NCI-H1436 treated with DMSO at 0.1 percent for 48 hours (cell line): ENCODE measurements around the gene SPINK5.

Source experiments
- DNase-seq: peaks from one replicate; lab custom pipeline; 2025; lab: John Stamatoyannopoulos, UW

The SPINK5 gene

DNA sequence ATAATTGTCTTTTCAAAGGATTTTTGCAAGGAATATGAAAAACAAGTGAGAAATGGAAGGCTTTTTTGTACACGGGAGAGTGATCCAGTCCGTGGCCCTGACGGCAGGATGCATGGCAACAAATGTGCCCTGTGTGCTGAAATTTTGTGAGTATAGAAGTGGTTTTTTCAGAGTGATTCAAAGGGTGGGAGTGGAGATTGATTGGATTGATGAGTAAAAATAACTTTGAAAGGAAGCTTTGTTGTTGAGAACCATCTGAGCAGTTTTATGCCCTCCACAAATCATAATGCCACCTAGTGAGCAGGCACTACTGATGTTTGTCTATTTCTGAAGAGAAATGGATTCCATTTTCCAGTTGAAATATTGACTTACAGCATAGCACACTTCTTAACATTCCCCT is 30.6 kb downstream of the SPINK5 start:
- DNase-seq = no peak

DNA sequence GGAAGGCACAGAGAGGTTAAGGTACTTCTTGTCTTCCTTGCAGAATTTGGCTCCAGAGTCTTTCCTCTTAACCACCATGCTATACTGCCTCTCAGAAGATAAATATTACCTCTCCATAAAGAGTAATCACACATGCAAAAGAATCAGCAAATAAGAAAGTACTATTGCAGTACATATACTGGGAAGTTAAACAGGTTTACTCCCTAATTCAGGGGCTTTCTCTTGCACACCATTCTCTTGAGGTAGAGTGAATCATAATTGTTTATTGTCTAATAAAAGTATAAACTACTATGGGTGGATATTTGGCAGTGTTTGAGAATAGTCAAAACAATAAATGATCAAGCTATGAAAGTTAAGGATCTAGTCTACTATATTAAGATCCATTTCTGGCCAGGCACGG is 40.4 kb downstream of the SPINK5 start:
- DNase-seq = no peak

DNA sequence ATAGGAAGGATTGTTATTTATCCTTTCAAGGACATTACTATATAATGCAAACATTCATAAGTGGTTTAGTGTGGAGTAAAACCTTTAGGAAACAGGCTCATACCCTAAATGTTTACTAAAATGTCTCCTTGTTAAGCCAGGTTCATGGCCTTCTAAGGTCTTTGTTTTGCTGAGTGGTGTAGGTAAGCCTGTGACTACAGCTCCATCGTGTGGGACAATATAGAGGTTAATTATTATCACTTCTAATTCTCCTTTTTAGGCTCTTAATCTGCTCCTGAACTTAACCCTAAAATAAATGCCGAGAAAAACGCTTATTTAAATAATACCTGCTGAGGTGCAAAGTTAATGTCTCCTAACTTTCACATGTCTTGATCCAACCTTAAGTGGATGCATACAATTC is 43.8 kb downstream of the SPINK5 start:
- DNase-seq = no peak

DNA sequence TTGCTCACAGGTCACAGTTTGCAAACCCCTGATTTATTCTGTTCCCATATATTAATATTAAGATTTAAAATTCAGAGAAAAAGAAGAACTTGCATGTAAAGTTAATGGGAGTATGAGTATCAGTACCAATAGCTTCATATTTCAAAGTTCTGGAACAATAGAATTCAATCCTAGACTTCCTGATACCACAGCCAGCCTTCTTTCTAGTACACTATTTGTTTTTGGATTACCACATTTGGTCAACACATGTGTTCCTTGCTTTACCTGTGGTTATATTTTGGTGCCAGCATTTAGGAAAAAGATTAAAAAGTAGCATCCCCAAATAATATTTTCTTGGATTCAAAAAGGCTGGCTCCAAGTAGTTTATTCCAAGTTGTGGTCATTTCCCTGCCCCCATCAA is 49.5 kb downstream of the SPINK5 start:
- DNase-seq = no peak

DNA sequence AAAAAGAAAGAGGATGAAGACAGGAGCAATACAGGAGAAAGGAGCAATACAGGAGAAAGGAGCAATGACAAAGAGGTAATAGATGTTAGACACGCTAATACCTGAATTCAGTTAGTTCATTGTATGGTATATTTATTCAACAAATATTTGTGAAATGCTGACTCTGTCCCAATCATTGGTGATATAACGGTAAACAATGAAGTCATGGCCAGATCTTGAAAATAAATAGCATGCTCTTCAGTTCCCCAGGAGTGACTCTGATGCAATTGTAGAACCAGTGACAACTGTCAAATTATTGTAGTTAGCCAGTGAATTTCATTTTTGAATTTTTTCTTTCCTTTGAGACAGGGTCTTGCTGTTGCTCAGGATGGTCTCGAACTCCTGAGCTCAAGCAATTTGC is 56.5 kb downstream of the SPINK5 start:
- no peak for DNase-seq

DNA sequence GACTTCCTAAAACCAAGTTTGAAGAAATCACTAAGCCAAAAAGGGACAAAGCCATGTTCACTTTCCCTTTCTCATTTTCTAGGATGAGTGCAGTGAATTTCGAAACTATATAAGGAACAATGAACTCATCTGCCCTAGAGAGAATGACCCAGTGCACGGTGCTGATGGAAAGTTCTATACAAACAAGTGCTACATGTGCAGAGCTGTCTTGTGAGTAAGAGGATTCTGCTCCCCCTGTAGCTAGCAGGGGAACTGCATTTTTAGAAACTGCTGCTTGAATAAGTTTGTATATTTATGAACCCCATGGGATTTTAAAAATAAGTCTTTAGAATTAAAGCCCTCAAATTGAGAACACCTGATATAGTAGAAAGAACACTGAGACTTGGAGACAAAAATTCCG is 61.9 kb downstream of the SPINK5 start:
- DNase-seq = no peak

DNA sequence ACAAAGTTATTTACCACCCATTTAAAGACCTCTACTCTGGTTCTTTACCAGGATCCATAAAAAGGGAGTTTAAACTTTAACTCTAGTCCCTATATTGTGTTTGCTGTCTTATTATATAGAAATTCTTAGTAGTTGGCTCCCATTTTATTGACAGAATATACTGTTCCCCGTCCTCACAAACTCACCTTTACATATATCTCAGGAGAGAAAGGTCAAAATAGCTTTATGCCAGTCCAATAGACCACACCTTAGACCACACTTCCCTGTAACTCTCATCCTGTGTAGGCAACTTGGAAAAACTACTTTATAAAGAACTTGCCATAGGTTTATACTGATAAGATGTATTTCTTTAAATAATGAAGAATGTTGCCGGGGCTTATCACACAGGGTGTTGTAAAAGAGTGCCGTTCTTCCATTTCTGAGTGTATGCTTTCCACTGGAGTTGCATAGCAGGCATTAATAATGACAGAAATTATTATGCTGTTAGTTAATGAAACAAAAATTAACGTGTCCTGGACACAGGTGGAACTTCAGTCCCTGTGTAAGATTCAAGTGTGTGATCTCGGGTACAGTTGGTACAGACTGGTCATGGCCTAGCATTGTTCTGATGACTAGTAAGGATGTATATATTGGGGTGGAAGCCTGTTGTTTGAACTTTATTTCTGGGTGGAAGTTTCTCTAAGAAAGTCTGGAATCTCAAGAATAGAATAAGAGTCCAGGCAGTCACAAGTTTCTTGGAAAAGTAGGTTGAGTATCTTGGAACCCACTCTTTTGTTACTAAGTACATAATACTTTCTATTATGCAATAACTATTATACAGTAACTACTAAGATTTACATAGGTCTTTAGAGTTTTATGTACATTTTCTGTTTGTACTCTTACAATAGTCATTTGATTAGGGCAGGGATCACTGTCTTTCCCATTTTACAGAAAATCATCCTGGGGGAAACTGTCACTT is 71.6 kb downstream of the SPINK5 start:
- no peak for DNase-seq

DNA sequence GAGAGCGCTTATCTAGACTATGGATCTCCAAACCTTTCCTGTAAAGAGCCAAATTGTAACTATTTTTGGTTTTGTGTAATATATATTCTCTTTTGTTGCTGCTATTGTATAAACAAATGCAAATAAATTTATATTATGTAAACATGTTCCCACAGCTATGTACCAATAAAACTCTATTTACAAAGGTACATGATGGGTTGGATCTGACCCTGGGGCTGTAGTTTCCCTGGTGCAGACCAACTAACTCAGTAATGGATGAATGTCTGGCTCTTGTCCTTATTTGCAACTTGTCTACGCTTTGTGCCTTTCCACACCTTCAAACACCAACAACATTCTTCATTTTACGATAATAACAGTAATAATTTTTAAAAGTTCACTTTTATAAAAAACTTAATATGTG is 77.1 kb downstream of the SPINK5 start:
- DNase-seq = no peak

DNA sequence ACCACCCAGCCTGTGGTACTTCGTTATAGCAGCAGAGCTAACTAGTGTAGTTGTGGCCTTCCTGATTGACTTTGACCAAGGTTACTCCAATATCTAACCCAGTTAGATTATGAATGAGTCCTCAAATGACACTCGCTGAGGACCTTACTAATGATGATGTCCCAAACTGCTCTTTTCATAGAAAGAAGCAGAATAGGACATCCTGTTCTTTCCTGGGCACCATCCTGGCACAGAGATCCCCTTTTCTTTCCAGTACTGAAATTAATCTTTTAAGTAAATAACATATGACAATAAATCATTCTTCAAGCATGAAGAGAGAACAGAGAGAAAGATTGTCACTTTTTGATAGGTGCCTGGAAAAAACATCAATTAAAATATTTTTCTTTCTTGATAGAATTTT is 77.9 kb downstream of the SPINK5 start:
- DNase-seq = no peak

DNA sequence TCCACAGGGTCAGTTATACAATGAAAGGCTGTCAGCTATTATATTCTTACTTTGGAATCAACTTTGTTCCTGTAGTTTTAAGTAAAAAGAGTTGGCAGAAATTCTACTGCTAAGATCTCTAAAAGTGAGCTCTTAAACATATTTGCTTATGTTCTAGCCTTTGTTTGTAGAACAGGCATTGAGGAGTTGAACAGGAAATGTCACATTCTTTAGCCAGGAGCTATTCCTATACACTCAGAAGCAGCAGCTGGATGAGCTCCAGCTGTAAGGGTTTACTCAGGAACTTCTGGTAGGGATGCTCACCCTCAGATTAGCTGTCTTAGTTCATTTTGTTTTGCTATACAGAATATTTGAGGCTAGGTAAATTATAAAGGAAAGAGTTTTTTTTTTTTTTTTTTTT is 82.1 kb downstream of the SPINK5 start:
- no peak for DNase-seq

DNA sequence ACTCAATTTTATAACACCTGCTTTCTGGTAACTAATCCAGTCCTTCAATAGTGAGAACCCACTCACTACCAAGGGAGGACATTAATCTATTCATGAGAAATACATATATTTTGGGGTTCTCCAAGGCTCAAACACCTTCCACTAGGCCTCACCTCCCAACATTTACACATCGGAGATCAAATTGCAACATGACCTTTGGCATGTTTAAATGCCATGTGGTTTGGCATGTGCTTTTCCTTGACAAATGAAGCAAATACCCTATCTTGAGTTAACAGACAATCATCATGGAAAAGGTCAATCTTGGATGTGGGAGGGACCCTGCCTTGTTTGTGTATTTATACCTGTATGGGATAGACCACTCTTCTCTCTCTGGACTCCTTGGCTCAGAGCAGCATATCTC is 82.7 kb downstream of the SPINK5 start:
- DNase-seq = no peak

DNA sequence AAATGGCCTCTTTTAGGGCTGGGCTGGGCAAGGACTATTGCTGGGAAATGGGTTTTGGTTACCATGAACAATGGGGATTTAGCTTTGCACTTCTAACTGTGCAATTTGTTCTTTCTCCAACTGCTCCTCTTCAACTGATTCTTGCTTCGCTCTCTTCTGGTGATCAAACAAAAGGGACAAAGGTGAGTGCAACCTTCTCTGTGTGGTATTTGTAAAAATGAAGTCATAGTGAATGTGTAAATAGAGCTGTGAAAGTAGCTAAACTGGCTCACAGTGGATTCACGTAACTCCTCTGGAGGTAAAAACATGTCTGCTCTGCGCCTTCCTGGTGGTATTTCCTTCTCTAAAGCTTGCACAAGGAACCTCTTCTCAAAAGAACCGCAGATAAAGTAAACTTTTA is 83.6 kb downstream of the SPINK5 start:
- DNase-seq = no peak

DNA sequence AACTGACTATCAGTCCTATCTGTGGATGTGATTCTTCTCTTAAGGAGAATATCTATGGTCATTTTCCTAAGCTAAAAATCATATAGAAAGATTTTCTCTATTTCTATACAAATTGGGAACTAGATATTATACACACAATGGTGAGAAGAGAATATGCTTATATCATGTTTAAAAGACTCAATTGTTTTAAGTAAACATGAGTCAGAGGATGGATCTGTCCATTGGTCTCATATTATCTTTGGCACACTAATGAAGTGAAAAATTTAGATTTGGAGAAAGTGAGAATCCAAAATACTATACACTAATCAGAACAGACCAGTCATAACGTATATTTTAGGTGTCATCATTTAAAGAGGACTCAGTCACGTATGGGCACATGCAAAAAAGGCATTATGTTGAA is 88.1 kb downstream of the SPINK5 start:
- DNase-seq = no peak

DNA sequence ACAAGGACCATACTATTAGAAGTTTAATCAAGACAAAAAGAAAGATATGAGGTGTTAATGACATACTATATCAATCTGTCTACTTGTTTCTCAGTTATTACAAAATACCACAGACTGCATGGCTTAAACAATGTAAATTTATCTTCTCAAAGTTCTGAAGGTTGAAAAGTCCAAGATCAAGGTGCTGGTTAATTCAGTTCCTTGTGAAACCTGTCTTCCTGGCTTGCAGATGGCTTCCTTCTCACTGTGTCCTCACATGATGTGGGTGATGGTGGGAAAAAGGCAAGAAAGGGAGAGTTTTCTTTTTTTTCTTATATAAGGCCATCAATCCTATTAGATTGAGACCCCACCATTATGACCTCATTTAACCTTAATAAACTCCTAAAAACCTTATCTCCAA is 89.0 kb downstream of the SPINK5 start:
- no peak for DNase-seq

DNA sequence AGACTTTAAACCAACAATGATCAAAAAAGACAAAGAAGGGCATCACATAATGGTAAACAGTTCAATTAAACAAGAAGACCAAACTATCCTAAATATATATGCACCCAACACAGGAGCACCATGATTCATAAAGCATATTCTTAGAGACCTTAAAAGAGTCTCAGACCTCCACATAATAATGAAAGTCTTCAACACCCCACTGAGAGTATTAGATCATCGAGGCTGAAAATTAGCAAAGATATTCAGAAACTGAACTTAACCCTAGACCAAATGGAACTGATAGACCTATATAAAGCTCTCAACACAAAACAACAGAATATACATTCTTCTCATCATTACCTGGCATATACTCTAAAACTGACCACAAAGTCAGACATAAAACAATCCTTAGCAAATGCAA is 92.8 kb downstream of the SPINK5 start:
- DNase-seq = no peak

DNA sequence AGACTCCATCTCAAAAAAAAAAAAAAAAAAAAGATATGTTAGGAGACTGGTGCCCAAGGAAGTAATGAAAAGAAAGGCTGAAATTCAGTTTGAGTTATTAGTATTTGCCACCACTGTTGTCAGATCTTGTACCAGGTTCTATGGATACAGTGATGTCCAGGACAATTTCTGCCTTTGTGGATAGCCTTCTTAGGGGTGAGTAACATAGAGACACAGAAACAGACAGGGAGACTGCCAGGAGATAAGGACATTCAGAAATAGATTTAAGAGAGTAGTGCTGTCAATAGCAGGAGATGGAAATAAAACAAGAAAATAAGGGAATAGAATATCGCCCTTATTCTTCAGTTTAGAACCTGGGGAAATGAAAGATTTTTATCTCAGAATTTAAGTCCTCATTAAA is 98.3 kb downstream of the SPINK5 start:
- no peak for DNase-seq

DNA sequence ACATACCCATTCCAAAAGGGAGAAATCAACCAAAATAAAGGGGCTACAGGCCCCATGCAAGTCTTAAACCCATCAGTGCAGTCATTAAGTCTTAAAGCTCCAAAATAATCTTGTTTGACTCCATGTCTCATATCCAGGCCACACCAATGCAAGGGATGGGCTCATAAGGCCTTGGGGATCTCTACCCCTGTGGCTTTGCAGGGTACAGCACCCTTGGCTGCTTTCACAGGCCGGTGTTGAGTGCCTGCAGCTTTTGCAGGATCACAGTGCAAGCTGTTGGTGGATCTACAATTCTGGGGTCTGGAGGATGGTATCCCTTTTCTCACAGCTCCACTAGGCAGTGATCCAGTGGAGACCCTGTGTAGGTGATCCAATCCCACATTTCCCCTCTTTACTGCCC is 99.6 kb downstream of the SPINK5 start:
- DNase-seq = no peak

DNA sequence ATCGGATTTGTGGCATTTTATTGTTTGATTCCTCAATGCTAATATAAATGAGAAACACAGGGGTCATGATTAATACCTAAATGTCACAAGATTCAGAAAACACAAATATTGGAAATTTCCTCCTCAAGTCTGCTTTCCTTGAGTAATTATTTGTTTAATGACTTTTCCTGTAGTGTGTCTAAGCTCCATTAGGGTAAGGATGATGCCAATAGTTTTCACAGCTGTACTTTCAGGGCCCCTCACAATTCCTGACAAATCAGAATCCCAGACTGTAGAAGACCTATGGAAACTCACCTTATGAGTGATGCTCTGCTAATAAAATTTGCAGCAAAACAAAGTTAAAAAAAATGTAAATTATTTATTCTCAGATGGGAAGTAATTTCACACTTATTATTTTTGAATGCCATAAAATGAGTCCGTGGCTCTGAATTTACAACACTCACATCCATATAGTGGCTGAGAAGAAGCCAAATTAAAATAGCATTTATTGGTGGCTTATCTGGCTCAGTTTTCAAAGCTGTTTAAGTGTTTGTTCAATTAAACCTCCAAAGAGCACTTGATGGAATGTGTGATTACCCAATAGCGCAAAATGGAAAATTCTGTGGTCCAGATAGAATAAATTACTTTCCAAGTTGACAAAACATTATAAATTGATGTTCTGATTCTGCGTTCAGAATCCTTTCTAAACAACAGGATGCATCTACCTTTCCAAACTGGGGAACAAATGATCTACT is 102.9 kb downstream of the SPINK5 start:
- no peak for DNase-seq

DNA sequence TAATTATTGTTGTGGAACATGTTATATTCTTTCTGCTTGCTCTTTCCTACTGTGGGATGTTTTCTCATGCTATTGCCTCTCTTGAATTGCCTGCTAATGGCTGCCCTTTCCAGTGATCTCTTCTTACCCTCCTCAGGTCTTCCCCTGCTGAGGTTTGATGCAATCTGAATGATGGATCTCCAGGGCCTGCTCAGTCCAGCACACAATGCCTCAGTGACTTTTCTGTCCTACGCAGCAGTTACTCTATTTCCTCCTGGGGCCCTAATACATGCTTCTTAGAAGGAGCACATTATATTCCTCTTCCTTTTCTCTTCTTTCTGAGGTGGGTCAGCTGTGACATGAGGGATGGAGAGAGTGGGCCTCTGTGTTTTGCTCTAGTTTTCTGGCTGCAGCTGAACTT is 104.5 kb downstream of the SPINK5 start, which contains the start of gene SPINK14:
SPINK14 (plus strand) TSS at position 301 of the 400 bp plus-strand sequence. CDS start 1,187 bp downstream, outside the sequence.
- no peak for DNase-seq

DNA sequence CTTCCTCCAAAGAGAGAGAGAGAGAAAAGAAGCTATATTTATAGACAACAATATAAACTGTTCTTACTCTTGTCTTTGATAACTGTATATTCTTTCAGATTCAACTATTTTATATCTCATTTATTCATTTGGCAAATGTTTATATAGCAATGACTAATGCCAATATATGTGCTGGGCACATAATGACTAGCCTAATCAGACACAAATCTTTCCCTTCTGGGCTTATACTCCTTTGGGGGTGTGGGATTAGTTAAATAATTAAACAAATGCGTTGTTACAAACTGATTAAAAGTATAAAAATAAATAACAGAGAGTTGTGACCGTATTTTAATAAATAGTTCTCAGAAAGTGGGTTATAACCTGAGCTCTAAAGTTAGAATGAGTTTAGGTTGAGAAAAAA is 108.6 kb downstream of the SPINK5 start:
- DNase-seq = no peak

DNA sequence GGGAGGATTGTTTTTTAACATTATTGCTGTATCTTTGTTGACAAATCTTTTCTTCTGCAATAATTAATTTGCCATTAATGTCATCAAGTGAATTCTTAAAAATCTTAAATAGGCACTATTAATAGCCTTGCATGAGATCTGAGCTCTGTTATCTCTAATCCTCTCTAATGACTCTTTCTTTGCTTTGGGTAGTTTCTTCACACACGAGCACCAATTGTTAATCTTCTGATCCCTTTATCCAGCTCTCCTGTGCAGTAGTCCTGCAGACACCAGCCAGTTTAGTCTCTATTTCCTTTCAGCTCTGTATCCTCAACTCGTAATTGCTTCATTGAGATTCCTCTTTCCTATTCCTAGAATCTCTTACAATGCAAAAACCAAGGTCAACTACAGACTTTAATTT is 112.7 kb downstream of the SPINK5 start:
- no peak for DNase-seq

DNA sequence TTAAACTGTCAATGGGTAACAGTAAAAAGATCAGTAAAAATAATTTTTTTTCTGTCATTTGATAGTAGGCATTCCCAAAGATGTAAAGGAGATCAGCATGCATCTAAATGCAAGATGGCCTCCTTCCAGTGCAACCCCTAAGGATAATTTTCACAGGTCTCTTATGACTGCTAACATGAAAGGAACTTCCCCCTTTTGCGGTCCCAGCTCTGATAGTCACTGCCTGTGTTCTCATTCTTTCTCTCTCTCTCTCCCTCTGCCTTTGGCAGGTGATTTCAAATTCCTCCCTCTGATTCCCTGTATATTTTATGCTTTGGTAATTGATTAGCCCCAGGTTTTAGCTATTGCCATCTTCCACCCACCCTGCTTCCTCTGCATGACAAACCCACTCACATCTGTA is 113.4 kb downstream of the SPINK5 start:
- no peak for DNase-seq

DNA sequence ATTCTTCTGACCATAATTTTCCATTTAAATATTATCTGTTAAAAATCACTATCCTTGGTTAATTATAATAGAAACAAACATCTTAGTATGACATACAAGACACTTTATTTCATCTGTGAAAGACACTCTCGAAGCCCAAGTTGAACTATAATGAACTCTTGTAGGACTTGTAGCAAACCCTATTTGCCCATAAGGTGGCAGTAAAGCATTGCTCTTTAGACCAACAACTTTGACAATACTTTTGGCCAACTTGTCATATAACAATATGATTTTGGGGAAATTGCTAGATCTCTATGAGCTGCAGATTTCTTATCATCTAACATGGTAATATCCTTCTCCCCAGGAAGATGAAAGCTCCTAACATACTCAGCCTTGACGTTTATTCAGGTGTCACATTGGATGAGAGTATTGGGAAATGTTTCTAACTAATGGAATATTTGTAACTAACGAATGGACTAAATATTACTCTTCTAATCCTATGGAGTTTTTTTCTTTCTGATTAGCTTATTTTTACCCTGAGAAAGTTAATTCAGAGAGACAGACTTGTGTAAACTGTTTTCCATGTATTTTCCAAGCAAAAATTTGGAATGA is 115.5 kb downstream of the SPINK5 start:
- DNase-seq = peak; percentile 15
